Measurements from ENCODE around the gene GLI1.

GRCh38 chr12:57470970-57471656 is 11.5 kb downstream of the GLI1 start:
- TF ChIP-seq ZNF8 (CRISPR knock-in tag; IDR thresholded peaks at IDR 0.05) (no peak), PATZ1 (CRISPR knock-in tag; IDR thresholded peaks at IDR 0.05; ENCODE audit: borderline replicate concordance) (no peak), CSRNP3 (CRISPR knock-in tag; IDR thresholded peaks at IDR 0.05) (no peak), GLIS3 (CRISPR knock-in tag; IDR thresholded peaks at IDR 0.05) (no peak), RARB (CRISPR knock-in tag; IDR thresholded peaks at IDR 0.05) (no peak), SNAI2 (CRISPR knock-in tag; IDR thresholded peaks at IDR 0.05) (no peak), CREB5 (CRISPR knock-in tag; IDR thresholded peaks at IDR 0.05; ENCODE audit: low read depth) (no peak), BACH2 (CRISPR knock-in tag; IDR thresholded peaks at IDR 0.05; ENCODE audit: borderline replicate concordance) (no peak), ISL1 (CRISPR knock-in tag; IDR thresholded peaks at IDR 0.05) (no peak), OSR1 (CRISPR knock-in tag; IDR thresholded peaks at IDR 0.05) (no peak)

Measured in SK-N-SH treated with all-trans-retinoic acid at 6 μM for 48 hours (cell line).